ENCODE results near the gene HOXB6.

Gene HOXB6

GRCh38 chr17:48589060-48589830 is 15.5 kb downstream of the HOXB6 start:
- H3K27ac ChIP-seq (ENCODE audit: low read depth in 2 of 2, low read length in 2 of 2): peak overlapping the region; percentile 75 to 87

GRCh38 chr17:48588528-48588927 is 16.3 kb downstream of the HOXB6 start:
- peak overlapping the region; percentile 75 to 87 for H3K27ac ChIP-seq (ENCODE audit: low read depth in 2 of 2, low read length in 2 of 2)
- H3K36me3 ChIP-seq (ENCODE audit: control insufficient read depth in 2 of 2, insufficient read depth in 2 of 2, low read length in 2 of 2): peaks cover 0 to 7% of the 10 kb centered on the region in 2 donors
- peaks cover 19 to 54% of the 10 kb centered on the region in 2 donors for H3K4me1 ChIP-seq (ENCODE audit: control insufficient read depth in 2 of 2, insufficient read depth in 2 of 2, low read length in 2 of 2)
- H3K27me3 ChIP-seq (ENCODE audit: control insufficient read depth in 2 of 2, insufficient read depth in 2 of 2, low read length in 2 of 2): no peaks in the 10 kb centered on the region
- peak overlapping the region; percentile 24 to 42 for H3K9ac ChIP-seq (ENCODE audit: low read depth in 1 of 2, low read length in 2 of 2)
- peak overlapping the region in 1 of 2 donors; percentile 53 for H3K4me3 ChIP-seq (ENCODE audit: low read length in 2 of 2)
- H3K9me3 ChIP-seq (ENCODE audit: control insufficient read depth in 2 of 2, low read length in 2 of 2): no peaks in the 10 kb centered on the region

More at GRCh38 chr17:48589060-48589830, 15.5 kb downstream of the HOXB6 start:
- Histone ChIP-seq H3K9ac (ENCODE audit: low read depth in 1 of 2, low read length in 2 of 2) (peak overlapping the region; percentile 13 to 42), H3K9me3 (ENCODE audit: control insufficient read depth in 2 of 2, low read length in 2 of 2) (no peaks in the 10 kb centered on the region), H3K27me3 (ENCODE audit: control insufficient read depth in 2 of 2, insufficient read depth in 2 of 2, low read length in 2 of 2) (no peaks in the 10 kb centered on the region), H3K4me1 (ENCODE audit: control insufficient read depth in 2 of 2, insufficient read depth in 2 of 2, low read length in 2 of 2) (peaks cover 19 to 49% of the 10 kb centered on the region in 2 donors), H3K36me3 (ENCODE audit: control insufficient read depth in 2 of 2, insufficient read depth in 2 of 2, low read length in 2 of 2) (peaks cover 0 to 6% of the 10 kb centered on the region in 2 donors), H3K4me3 (ENCODE audit: low read length in 2 of 2) (peak overlapping the region; percentile 40 to 53)

GRCh38 chr17:48588074-48588415 is 16.7 kb downstream of the HOXB6 start:
- peak overlapping the region; percentile 75 to 87 for H3K27ac ChIP-seq (ENCODE audit: low read depth in 2 of 2, low read length in 2 of 2)
- peaks cover 0 to 8% of the 10 kb centered on the region in 2 donors for H3K36me3 ChIP-seq (ENCODE audit: control insufficient read depth in 2 of 2, insufficient read depth in 2 of 2, low read length in 2 of 2)
- no peaks in the 10 kb centered on the region for H3K9me3 ChIP-seq (ENCODE audit: control insufficient read depth in 2 of 2, low read length in 2 of 2)
- H3K4me3 ChIP-seq (ENCODE audit: low read length in 2 of 2): peak overlapping the region; percentile 24 to 53
- H3K9ac ChIP-seq (ENCODE audit: low read depth in 1 of 2, low read length in 2 of 2): peak overlapping the region in 1 of 2 donors; percentile 24
- H3K27me3 ChIP-seq (ENCODE audit: control insufficient read depth in 2 of 2, insufficient read depth in 2 of 2, low read length in 2 of 2): no peaks in the 10 kb centered on the region
- H3K4me1 ChIP-seq (ENCODE audit: control insufficient read depth in 2 of 2, insufficient read depth in 2 of 2, low read length in 2 of 2): peaks cover 19 to 54% of the 10 kb centered on the region in 2 donors

- no peaks in the 10 kb centered on the region for H3K9me3 ChIP-seq (ENCODE audit: control insufficient read depth in 2 of 2, low read length in 2 of 2)
- no peaks in the 10 kb centered on the region for H3K27me3 ChIP-seq (ENCODE audit: control insufficient read depth in 2 of 2, insufficient read depth in 2 of 2, low read length in 2 of 2)
- H3K4me1 ChIP-seq (ENCODE audit: control insufficient read depth in 2 of 2, insufficient read depth in 2 of 2, low read length in 2 of 2): peaks cover 25 to 57% of the 10 kb centered on the region in 2 donors
- peaks cover 0 to 6% of the 10 kb centered on the region in 2 donors for H3K36me3 ChIP-seq (ENCODE audit: control insufficient read depth in 2 of 2, insufficient read depth in 2 of 2, low read length in 2 of 2)
- H3K27ac ChIP-seq (ENCODE audit: low read depth in 2 of 2, low read length in 2 of 2): peak overlapping the region; percentile 85 to 87
- H3K9ac ChIP-seq (ENCODE audit: low read depth in 1 of 2, low read length in 2 of 2): peak overlapping the region; percentile 35 to 38
- peak overlapping the region; percentile 46 to 83 for H3K4me3 ChIP-seq (ENCODE audit: low read length in 2 of 2)
Observed at GRCh38 chr17:48587276-48588073, 17.3 kb downstream of the HOXB6 start.

GRCh38 chr17:48586355-48587258 is 18.2 kb downstream of the HOXB6 start:
- H3K9ac ChIP-seq (ENCODE audit: low read depth in 1 of 2, low read length in 2 of 2): peak overlapping the region; percentile 74 to 76
- H3K27ac ChIP-seq (ENCODE audit: low read depth in 2 of 2, low read length in 2 of 2): peak overlapping the region; percentile 85 to 87
- peak overlapping the region; percentile 78 to 83 for H3K4me3 ChIP-seq (ENCODE audit: low read length in 2 of 2)
- H3K9me3 ChIP-seq (ENCODE audit: control insufficient read depth in 2 of 2, low read length in 2 of 2): no peaks in the 10 kb centered on the region
- H3K27me3 ChIP-seq (ENCODE audit: control insufficient read depth in 2 of 2, insufficient read depth in 2 of 2, low read length in 2 of 2): no peaks in the 10 kb centered on the region
- H3K36me3 ChIP-seq (ENCODE audit: control insufficient read depth in 2 of 2, insufficient read depth in 2 of 2, low read length in 2 of 2): peaks cover 0 to 5% of the 10 kb centered on the region in 2 donors
- peaks cover 31 to 57% of the 10 kb centered on the region in 2 donors for H3K4me1 ChIP-seq (ENCODE audit: control insufficient read depth in 2 of 2, insufficient read depth in 2 of 2, low read length in 2 of 2)

- Histone ChIP-seq H3K9me3 (ENCODE audit: control insufficient read depth in 2 of 2, low read length in 2 of 2) (no peaks in the 10 kb centered on the region), H3K27ac (ENCODE audit: low read depth in 2 of 2, low read length in 2 of 2) (peak overlapping the region in 1 of 2 donors; percentile 72), H3K4me3 (ENCODE audit: low read length in 2 of 2) (no peak overlapping the region), H3K9ac (ENCODE audit: low read depth in 1 of 2, low read length in 2 of 2) (no peak overlapping the region), H3K27me3 (ENCODE audit: control insufficient read depth in 2 of 2, insufficient read depth in 2 of 2, low read length in 2 of 2) (peaks cover 2 to 4% of the 10 kb centered on the region in 2 donors), H3K4me1 (ENCODE audit: control insufficient read depth in 2 of 2, insufficient read depth in 2 of 2, low read length in 2 of 2) (peaks cover 34 to 56% of the 10 kb centered on the region in 2 donors), H3K36me3 (ENCODE audit: control insufficient read depth in 2 of 2, insufficient read depth in 2 of 2, low read length in 2 of 2) (peaks cover 0 to 3% of the 10 kb centered on the region in 2 donors)
Observed at GRCh38 chr17:48584223-48584741, 20.5 kb downstream of the HOXB6 start.

- H3K9me3 ChIP-seq (ENCODE audit: control insufficient read depth in 2 of 2, low read length in 2 of 2): no peaks in the 10 kb centered on the region
- peaks cover 0 to 3% of the 10 kb centered on the region in 2 donors for H3K36me3 ChIP-seq (ENCODE audit: control insufficient read depth in 2 of 2, insufficient read depth in 2 of 2, low read length in 2 of 2)
- peaks cover 39 to 61% of the 10 kb centered on the region in 2 donors for H3K4me1 ChIP-seq (ENCODE audit: control insufficient read depth in 2 of 2, insufficient read depth in 2 of 2, low read length in 2 of 2)
- H3K27me3 ChIP-seq (ENCODE audit: control insufficient read depth in 2 of 2, insufficient read depth in 2 of 2, low read length in 2 of 2): peaks cover 2 to 4% of the 10 kb centered on the region in 2 donors
- H3K27ac ChIP-seq (ENCODE audit: low read depth in 2 of 2, low read length in 2 of 2): peak overlapping the region in 1 of 2 donors; percentile 38
- no peak overlapping the region for H3K9ac ChIP-seq (ENCODE audit: low read depth in 1 of 2, low read length in 2 of 2)
- H3K4me3 ChIP-seq (ENCODE audit: low read length in 2 of 2): no peak overlapping the region
Observed at GRCh38 chr17:48583708-48584222, 21.0 kb downstream of the HOXB6 start.

- H3K27ac ChIP-seq (ENCODE audit: low read depth in 2 of 2, low read length in 2 of 2): peak overlapping the region; percentile 75 to 83
- H3K27me3 ChIP-seq (ENCODE audit: control insufficient read depth in 2 of 2, insufficient read depth in 2 of 2, low read length in 2 of 2): peaks cover 2 to 4% of the 10 kb centered on the region in 2 donors
- peak overlapping the region in 1 of 2 donors; percentile 27 for H3K9ac ChIP-seq (ENCODE audit: low read depth in 1 of 2, low read length in 2 of 2)
- H3K4me1 ChIP-seq (ENCODE audit: control insufficient read depth in 2 of 2, insufficient read depth in 2 of 2, low read length in 2 of 2): peaks cover 42 to 57% of the 10 kb centered on the region in 2 donors
- no peaks in the 10 kb centered on the region for H3K9me3 ChIP-seq (ENCODE audit: control insufficient read depth in 2 of 2, low read length in 2 of 2)
- H3K4me3 ChIP-seq (ENCODE audit: low read length in 2 of 2): peak overlapping the region; percentile 55 to 69
- H3K36me3 ChIP-seq (ENCODE audit: control insufficient read depth in 2 of 2, insufficient read depth in 2 of 2, low read length in 2 of 2): peaks cover 0 to 3% of the 10 kb centered on the region in 2 donors
Observed at GRCh38 chr17:48582750-48583069, 22.1 kb downstream of the HOXB6 start.

All from mucosa of rectum (tissue), 2 donors.